OCI-LY1 (cell line): Measurements from ENCODE around the gene PARD3B.

Experiments
- H2AFZ ChIP-seq: fragments of 200-600 bp; sonication (generic), shearing (Covaris generic); 2 replicates; pipeline ENCODE4 v1.6.0; 2014; ENCODE audit warnings: antibody characterized with exemption, mild to moderate bottlenecking, low read length
- H3F3A ChIP-seq: fragments of 200-600 bp; sonication (generic), shearing (Covaris generic); 2 replicates; pipeline ENCODE4 v1.6.0; 2014; ENCODE audit warnings: mild to moderate bottlenecking, antibody characterized with exemption, low read length, moderate library complexity; ENCODE audit not compliant: insufficient read depth
- H3K27ac ChIP-seq: fragments of 200-600 bp; sonication (generic); 2 replicates; pipeline ENCODE4 v1.5.1; 2014; ENCODE audit warnings: low read length, mixed run types, mild to moderate bottlenecking, low read depth; ENCODE audit not compliant: poor library complexity, severe bottlenecking
- H3K27me3 ChIP-seq: fragments of 200-600 bp; sonication (generic); 2 replicates; pipeline ENCODE4 v1.6.0; 2014; ENCODE audit warnings: antibody characterized with exemption, mild to moderate bottlenecking, low read length, moderate library complexity; ENCODE audit not compliant: insufficient read depth
- H3K36me3 ChIP-seq: fragments of 200-600 bp; sonication (generic); 2 replicates; pipeline ENCODE4 v1.6.1; 2014; ENCODE audit warnings: mild to moderate bottlenecking, antibody characterized with exemption, low read length, moderate library complexity, mixed read lengths; ENCODE audit not compliant: insufficient read depth
- H3K4me1 ChIP-seq: fragments of 200-600 bp; sonication (generic); 2 replicates; pipeline ENCODE4 v1.5.1; 2014; ENCODE audit warnings: mild to moderate bottlenecking, low read length, moderate library complexity; ENCODE audit not compliant: insufficient read depth, severe bottlenecking
- H3K4me2 ChIP-seq: fragments of 200-600 bp; sonication (generic), shearing (Covaris generic); 2 replicates; pipeline ENCODE4 v1.6.1; 2014; ENCODE audit warnings: low read length
- H3K4me3 ChIP-seq: fragments of 200-600 bp; sonication (generic); 2 replicates; pipeline ENCODE4 v1.5.1; 2014; ENCODE audit warnings: low read length, low read depth, mild to moderate bottlenecking, mixed read lengths; ENCODE audit not compliant: poor library complexity, severe bottlenecking
- H3K79me2 ChIP-seq: fragments of 200-600 bp; shearing (Covaris generic); 2 replicates; pipeline ENCODE4 v1.6.1; 2016; ENCODE audit warnings: mixed run types, low read length, mixed read lengths; ENCODE audit not compliant: insufficient read depth
- H3K9ac ChIP-seq: fragments of 200-600 bp; sonication (generic), shearing (Covaris generic); 2 replicates; pipeline ENCODE4 v1.6.1; 2014; ENCODE audit warnings: mild to moderate bottlenecking, low read length, mixed read lengths
- H3K9me2 ChIP-seq: fragments of 200-600 bp; sonication (generic), shearing (Covaris generic); 2 replicates; pipeline ENCODE4 v1.6.1; 2014; ENCODE audit warnings: low read depth, mild to moderate bottlenecking, low read length, mixed read lengths
- H3K9me3 ChIP-seq: fragments of 200-600 bp; shearing (Covaris generic); 2 replicates; pipeline ENCODE4 v1.6.1; 2014; ENCODE audit warnings: low read length, mixed read lengths
- H4K20me1 ChIP-seq: fragments of 200-600 bp; sonication (generic), shearing (Covaris generic); 2 replicates; pipeline ENCODE4 v1.6.0; 2016; ENCODE audit warnings: mild to moderate bottlenecking, low read length; ENCODE audit not compliant: insufficient read depth
- CTCF ChIP-seq: fragments of 200-600 bp; sonication (generic), shearing (Covaris generic); IDR thresholded peaks from 2 replicates; pipeline ENCODE4 v1.5.1; 2017; ENCODE audit warnings: mild to moderate bottlenecking, antibody characterized with exemption, low read length, moderate library complexity, mixed read lengths
- EZH2 ChIP-seq: fragments of 200-600 bp; sonication (generic), shearing (Covaris generic); IDR thresholded peaks from 2 replicates; pipeline ENCODE4 v1.8.0; 2017; ENCODE audit warnings: borderline replicate concordance, mixed run types, mild to moderate bottlenecking, antibody characterized with exemption, low read length, moderate library complexity, mixed read lengths

PARD3B gene

GRCh38 chr2:205158404-205158803 is 613.1 kb downstream of the PARD3B start:
- no peak overlapping the region for H3K4me3 ChIP-seq
- H3K9me2 ChIP-seq, result no peaks in the 10 kb centered on the region
- H3K27me3 ChIP-seq, result no peaks in the 10 kb centered on the region
- no peak for TF ChIP-seq CTCF
- no peak for TF ChIP-seq EZH2
- H3K79me2 ChIP-seq, result no peaks in the 10 kb centered on the region
- no peaks in the 10 kb centered on the region for H4K20me1 ChIP-seq
- no peaks in the 10 kb centered on the region for H3F3A ChIP-seq
- H3K4me1 ChIP-seq, result no peaks in the 10 kb centered on the region
- no peak overlapping the region for H3K4me2 ChIP-seq
- H3K36me3 ChIP-seq, result no peaks in the 10 kb centered on the region
- H2AFZ ChIP-seq, result no peak overlapping the region
- no peak overlapping the region for H3K9ac ChIP-seq
- H3K9me3 ChIP-seq, result no peaks in the 10 kb centered on the region
- H3K27ac ChIP-seq, result no peak overlapping the region

- Histone ChIP-seq H3F3A (no peaks in the 10 kb centered on the region), H3K27me3 (no peaks in the 10 kb centered on the region), H3K9ac (no peak overlapping the region), H3K9me3 (no peaks in the 10 kb centered on the region), H3K36me3 (no peaks in the 10 kb centered on the region), H3K4me3 (no peak overlapping the region), H3K9me2 (no peaks in the 10 kb centered on the region), H3K4me2 (no peak overlapping the region), H3K27ac (no peak overlapping the region), H2AFZ (no peak overlapping the region), H3K4me1 (no peaks in the 10 kb centered on the region), H4K20me1 (no peaks in the 10 kb centered on the region), H3K79me2 (no peaks in the 10 kb centered on the region)
- TF ChIP-seq EZH2 (no peak), CTCF (no peak)
Measured at GRCh38 chr2:205161156-205161839, 616.0 kb downstream of the PARD3B start.

- H3K4me3 ChIP-seq, result no peak overlapping the region
- no peaks in the 10 kb centered on the region for H4K20me1 ChIP-seq
- no peak overlapping the region for H2AFZ ChIP-seq
- no peak overlapping the region for H3K4me2 ChIP-seq
- no peaks in the 10 kb centered on the region for H3F3A ChIP-seq
- H3K9me2 ChIP-seq, result no peaks in the 10 kb centered on the region
- no peaks in the 10 kb centered on the region for H3K27me3 ChIP-seq
- no peaks in the 10 kb centered on the region for H3K79me2 ChIP-seq
- H3K9ac ChIP-seq, result no peak overlapping the region
- no peak for TF ChIP-seq EZH2
- no peak for TF ChIP-seq CTCF
- no peaks in the 10 kb centered on the region for H3K36me3 ChIP-seq
- H3K27ac ChIP-seq, result no peak overlapping the region
- no peaks in the 10 kb centered on the region for H3K4me1 ChIP-seq
- no peaks in the 10 kb centered on the region for H3K9me3 ChIP-seq
Measured at GRCh38 chr2:205166745-205167144, 621.5 kb downstream of the PARD3B start.
